ENCODE data around the gene DGKA.
A peak's percentile ranks its signal among the peaks of the same experiment; 100 is the strongest.
"Not testable (repeated sequence)": the region's sequence is repeated elsewhere in the genome, so short reads cannot be mapped to it uniquely, and the experiment has no call there.

Gene DGKA

DNA sequence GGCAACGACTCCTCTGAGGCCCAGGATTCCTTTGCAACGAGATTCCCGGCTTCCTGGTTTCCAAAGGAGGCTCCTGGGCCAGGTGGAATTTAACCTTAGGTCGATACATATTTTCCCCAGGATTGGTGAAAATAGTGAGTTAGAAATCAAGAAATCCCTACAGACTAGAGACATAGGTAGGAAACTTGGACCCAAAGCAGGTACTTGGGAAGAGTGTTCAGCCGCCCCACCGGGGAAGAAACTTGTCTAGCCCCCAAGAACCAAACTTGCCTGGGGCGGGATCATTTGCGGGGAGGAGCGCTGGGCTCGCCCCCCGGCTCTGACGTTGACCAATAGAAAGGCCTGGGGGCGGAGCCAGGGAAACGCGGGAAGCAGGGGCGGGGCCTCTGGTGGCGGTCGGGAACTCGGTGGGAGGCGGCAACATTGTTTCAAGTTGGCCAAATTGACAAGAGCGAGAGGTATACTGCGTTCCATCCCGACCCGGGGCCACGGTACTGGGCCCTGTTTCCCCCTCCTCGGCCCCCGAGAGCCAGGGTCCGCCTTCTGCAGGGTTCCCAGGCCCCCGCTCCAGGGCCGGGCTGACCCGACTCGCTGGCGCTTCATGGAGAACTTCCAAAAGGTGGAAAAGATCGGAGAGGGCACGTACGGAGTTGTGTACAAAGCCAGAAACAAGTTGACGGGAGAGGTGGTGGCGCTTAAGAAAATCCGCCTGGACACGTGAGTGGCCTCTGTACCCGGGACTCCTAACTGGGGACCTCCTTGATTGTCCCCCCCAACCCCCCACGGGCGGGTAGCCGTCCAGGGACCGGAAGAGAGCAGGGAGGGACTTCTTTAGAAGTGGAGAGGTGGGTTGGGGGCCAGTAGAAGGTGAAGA is 35.7 kb downstream of the DGKA start, which contains the start of gene CDK2:
CDK2 (plus strand) TSS at position 423 of the 874 bp plus-strand sequence; CDS start at position 602, 179 bp downstream.
- peak; percentile 86 for DNase-seq (ENCODE audit: low spot score)

DNA sequence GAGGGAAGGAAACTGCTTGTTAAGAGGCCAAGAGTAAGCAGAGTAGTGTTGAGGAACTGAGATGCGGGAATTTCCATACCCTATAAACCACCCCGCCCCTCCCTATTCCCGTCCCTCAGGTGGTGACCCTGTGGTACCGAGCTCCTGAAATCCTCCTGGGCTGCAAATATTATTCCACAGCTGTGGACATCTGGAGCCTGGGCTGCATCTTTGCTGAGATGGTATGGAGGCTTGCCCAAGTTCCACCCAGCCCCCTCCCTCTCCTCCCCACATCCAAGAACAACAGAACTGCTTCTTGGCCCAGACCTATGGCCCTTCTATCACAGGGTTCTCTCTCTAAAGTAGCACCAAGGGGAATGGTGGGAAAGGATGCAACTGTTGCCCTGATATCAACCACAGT is 38.4 kb downstream of the DGKA start:
- no peak for DNase-seq (ENCODE audit: low spot score)

DNA sequence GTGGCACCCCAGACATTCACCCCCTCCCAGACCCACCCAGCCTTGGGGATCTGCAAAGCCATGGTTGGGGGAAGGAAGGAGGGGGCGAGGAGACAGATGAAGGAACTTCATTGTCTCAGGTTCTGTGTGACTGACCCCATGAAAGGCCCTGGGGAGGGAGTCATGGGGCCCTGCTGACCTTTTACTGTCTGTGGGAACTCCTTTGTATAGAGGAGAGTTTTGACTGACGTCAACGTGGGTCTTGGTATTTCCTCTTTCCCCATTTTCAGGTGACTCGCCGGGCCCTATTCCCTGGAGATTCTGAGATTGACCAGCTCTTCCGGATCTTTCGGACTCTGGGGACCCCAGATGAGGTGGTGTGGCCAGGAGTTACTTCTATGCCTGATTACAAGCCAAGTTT is 39.8 kb downstream of the DGKA start:
- no peak for DNase-seq (ENCODE audit: low spot score)

DNA sequence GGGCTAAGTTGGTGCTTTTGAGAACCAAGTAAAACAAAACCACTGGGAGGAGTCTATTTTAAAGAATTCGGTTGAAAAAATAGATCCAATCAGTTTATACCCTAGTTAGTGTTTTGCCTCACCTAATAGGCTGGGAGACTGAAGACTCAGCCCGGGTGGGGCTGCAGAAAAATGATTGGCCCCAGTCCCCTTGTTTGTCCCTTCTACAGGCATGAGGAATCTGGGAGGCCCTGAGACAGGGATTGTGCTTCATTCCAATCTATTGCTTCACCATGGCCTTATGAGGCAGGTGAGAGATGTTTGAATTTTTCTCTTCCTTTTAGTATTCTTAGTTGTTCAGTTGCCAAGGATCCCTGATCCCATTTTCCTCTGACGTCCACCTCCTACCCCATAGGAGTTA is 41.1 kb downstream of the DGKA start:
- peak; percentile 57 for DNase-seq (ENCODE audit: low spot score)

DNA sequence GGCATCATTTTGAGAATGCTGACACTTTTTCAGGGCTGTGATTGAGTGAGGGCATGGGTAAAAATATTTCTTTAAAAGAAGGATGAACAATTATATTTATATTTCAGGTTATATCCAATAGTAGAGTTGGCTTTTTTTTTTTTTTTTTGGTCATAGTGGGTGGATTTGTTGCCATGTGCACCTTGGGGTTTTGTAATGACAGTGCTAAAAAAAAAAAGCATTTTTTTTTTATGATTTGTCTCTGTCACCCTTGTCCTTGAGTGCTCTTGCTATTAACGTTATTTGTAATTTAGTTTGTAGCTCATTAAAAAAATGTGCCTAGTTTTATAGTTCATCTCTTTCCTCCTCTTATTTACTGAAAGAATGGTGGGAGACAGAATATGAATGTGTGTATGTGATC is 41.5 kb downstream of the DGKA start:
- no peak for DNase-seq (ENCODE audit: low spot score)

DNA sequence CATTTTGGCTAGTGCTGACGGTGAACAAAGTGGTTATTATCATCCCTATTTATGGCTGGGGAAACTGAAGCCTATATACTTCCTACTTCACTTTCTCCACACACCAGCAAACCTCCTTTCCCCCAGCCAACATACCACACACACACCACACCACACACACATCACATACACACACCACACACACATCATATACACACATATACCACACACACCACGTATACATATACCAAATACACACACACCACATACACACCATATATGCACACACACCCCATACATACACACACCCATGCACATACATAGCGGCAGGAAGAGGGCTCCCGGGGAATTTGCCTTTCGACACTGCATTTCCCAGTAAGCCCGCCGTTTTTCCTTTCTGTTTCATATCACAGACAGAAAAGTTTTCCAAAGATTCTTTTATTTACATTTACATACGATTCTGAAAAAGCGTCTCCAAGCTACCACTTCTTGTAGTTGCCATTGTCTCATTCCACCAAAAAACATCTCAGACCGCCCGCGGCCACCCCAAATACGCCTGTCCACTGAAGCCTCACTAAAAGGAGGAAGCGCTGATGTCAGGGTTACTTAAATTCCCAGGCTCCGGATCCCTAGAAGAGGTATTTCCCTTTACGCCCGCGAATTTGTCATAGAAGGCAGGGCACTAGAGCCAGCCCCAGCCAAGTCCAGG is 42.1 kb downstream of the DGKA start:
- peak; percentile 55 for DNase-seq (ENCODE audit: low spot score)

DNA sequence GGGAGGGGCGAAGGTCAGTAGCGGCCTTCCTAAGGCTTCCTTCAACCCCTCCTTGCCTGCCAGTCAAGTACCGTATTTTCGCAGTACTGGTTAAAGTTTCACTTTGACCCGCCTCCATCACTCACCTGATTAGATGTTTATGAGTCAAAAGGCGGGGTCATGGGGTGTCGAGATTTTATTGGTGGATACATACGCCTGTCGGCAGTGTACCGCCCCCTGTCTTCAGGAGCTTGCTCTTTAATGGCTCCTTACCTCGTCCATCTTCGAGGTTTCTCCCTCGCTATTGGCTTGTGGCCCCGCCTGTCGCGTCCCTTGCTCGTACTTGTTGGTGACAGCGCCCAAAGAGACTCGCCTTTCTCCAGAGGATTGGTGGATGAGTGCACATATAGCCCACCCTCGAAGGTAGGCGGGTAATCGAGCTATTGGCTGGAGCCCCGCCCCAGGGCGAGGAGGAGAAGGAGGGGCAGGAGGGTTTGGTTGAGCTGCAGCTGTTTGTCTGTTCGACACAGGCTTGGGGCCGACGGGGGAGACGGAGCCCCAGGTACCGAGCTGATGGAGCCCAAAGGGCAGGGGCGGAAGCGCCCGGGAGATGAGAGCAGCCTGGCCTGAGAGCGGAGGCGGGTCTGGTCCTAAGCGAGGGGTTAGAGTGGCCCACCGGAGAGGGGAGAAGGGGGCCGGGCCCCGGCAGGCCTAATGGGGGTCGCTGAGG is 42.8 kb downstream of the DGKA start, which contains the start of gene RAB5B:
RAB5B (plus strand) TSS at position 480 of the 709 bp plus-strand sequence. CDS start 12,883 bp downstream, outside the sequence.
- DNase-seq (ENCODE audit: low spot score) = peak; percentile 100

DNA sequence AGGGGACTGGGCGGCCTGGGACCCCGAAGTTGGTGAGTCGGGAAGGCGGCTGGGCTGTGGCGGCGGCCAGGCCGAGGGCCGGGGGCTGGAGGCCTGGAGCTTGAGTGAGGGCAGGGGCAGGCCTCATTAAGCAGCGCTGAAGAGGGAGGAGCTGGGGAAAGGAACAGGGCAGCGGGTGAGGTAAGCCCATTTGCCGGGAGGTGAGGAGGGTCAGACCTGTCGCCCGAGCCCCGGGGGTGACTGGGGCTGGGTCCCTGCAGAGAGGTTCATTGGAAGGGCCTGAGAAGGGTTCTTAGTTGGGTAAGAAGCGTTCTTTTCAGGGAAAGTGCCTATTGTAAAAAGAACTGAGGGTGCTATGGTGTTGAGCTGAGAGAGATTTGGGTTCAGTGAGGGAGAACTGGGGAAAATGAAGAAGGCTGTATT is 43.4 kb downstream of the DGKA start:
- DNase-seq (ENCODE audit: low spot score) = peak; percentile 61

DNA sequence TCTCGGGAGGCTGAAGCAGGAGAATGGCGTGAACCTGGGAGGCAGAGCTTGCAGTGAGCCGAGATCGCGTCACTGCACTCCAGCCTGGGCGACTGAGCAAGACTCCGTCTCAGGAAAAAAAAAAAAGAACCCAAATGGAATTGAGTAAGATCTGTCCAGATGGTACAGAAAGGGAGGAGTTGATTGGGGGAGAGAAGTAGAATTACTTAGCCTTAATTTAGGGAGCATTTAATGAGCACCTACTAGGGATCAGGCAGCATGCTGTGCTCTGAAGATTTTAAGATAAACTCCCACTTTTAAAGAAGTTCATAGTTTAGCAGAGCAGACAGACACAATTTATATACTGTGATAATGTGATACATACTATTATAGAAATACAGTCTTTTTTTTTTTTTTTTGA is 47.4 kb downstream of the DGKA start:
- no peak for DNase-seq (ENCODE audit: low spot score)

DNA sequence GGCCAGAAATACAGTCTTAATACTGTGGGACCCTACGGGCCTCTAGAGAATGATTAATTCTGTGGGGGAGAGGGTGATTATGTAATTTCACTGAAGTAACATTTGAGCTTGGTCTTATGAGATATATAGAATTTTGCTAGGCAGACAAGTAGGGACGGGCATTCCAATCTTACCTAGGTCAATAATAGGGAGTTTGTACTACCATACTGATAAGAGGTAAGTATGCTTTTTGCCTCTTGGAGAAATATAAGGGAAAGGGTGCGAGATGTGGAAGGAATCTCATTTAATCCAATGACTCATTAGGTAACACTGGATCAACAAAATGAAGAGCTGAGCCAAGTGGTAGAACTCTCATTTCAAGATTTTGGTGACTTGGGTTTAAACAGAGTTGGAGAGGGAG is 48.1 kb downstream of the DGKA start:
- no peak for DNase-seq (ENCODE audit: low spot score)

DNA sequence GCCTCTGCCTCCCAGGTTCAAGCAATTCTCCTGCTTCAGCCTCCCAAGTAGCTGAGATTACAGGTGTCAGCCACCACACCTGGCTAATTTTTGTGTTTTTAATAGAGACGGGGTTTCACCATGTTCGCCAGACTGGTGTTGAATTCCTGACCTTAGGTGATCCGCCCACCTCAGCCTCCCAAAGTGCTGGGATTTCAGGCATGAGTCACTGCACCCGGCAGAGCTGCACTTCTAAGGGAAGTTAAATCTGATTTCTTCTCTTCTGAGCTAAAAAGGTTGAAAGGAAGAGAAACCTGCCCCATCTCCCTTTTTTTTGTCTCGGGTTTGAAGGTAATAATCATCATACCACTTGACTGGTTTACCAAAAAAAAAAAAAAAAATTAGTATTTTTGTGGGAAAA is 50.9 kb downstream of the DGKA start:
- not testable (repeated sequence) for DNase-seq (ENCODE audit: low spot score)

DNA sequence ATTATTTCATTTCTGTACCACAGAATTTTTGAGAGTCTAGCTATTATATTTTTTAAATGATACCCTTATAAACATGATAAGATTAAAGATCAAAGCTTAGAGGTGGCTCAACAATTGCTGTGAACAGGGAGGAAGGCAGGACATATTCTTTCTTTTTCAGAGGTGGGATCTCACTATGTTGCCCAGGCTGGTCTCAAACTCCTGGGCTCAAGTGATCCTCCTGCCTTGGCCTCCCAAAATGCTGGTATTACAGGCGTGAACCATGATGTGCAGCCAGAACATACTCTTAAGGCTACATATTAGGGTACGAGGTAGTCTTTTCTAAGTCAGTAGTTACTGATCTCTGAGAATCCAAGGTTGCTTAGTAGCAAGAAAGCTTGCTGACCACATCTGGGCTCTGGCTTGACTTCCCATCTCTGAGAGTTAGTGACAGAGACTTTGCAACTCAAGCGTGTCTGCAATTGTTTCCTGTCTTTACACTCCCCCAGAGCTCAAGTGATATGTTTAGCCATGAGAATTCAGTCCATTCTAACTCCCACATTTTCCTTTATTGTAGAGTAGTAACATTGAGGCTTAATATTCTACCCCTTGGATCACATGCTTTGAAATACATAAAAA is 51.5 kb downstream of the DGKA start:
- no peak for DNase-seq (ENCODE audit: low spot score)

DNA sequence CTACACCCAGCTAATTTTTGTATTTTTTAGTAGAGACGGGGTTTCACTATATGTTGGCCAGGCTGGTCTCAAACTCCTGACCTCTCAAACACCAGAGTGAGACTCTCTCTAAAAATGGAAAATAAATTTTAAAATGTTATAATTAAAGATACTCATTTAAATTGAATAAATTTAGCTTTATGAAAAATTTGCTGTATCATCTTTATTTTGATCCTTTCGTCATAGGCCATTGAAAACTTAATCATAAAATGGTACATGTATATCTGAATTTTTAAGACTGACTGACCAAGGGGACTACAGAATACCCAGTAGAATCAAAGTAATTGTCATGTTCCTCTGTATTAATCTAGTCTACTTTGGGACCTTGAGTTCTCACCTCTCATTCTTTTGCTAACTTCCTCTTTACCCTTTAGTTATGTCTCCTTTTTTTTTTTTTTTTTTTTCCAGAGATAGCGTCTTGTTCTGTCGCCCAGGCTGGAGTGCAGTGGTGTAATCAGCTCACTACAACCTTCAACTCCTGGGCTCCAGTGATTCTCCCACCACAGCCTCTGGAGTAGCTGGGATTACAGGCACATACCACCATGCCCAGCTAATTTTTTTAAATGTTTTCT is 52.4 kb downstream of the DGKA start:
- DNase-seq (ENCODE audit: low spot score) = no peak

DNA sequence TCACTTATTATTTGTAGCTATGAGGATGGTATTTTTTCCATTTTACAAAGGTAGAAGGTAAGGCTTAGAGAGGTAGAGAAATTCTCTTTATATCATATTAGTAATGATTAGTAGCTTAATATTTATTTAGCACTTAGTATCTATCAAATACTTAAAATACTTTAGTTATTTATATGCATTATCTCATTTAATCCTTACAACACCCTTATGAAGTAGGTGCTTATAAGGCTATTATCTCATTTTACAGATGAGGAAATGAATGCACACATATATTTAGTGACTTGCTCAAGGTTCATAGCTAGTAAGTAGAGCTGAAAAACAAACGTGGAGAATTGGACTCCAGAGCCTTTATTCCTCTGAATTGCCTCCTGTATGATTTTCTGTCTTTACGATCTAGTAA is 53.9 kb downstream of the DGKA start:
- DNase-seq (ENCODE audit: low spot score) = no peak

DNA sequence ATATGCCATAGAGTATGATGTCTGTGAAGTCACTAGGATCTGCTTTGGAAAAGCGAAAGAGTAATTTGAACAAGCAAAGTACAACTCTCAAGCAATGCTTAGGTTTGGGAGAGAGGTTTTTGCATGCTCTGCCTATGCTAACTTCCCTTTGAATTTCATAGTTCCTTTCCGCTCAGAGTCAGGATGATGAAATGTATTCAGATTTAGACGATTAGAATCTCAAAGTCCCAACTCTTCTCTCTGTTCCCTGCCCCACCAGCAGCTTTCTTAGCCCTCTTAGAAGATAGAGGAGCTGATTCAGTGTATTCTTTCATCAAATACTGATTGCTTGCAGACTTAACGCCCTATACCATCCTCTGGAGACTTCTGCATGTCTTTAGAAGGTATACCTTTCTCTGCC is 54.4 kb downstream of the DGKA start:
- no peak for DNase-seq (ENCODE audit: low spot score)

DNA sequence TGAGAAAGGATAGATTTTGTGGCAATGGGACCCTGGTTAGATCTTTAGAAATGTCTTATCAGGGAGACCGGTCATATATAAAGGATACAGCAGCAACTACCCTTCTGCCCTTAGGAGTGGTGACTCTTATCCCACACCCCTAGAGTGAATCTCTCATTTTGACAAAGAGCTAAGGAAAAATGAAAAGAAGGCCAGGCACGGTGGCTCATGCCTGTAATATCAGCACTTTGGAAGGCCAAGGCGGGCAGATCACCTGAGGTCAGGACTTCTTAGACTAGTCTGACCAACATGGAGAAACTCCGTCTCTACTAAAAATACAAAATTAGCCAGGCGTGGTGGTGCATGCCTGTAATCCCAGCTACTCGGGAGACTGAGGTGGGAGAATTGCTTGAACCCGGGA is 55.0 kb downstream of the DGKA start:
- not testable (repeated sequence) for DNase-seq (ENCODE audit: low spot score)

DNA sequence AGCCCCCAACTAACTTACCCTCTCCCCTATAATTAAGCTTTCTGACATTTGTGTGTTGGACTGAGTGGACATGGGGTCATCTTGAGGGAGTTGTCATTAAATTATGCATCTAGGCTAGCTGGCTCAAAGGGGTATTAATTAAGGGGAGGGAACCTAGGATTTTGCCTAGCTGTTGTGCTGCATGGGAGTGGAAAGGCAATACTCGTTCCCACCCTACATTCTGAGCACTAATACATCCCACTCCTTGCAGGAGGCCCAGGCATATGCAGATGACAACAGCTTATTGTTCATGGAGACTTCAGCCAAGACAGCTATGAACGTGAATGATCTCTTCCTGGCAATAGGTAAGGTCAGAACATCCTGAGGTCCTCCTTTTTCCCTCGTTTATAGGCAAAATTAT is 60.1 kb downstream of the DGKA start:
- no peak for DNase-seq (ENCODE audit: low spot score)

DNA sequence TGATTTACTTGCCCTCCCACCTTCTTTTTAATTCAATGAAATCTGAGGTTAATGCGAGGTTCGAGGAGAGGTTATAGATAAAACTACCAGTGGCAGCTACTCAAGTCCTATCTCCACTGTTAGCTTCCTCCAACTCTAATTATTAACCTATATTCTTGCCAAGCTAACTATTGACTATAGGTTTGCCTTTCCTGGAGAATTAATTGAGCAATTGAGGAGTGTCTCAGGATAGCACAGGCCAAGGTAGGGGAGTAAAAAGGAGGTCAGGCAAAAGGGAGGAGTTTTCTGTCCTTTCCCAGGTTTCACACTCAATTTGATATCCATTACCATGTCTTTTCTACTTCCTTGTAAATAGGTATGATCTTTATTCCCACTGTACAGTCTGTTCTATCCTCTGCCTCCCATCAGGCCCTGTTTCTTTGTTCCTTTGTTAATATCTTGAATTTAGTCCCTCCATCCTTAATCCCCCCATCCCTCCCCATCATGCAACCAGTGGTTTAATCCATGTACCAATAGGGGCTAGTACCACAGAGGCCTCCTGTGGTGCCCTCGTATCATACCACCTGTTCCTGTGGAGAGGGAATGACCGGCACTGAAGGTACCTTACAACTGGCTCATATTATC is 62.4 kb downstream of the DGKA start:
- no peak for DNase-seq (ENCODE audit: low spot score)

DNA sequence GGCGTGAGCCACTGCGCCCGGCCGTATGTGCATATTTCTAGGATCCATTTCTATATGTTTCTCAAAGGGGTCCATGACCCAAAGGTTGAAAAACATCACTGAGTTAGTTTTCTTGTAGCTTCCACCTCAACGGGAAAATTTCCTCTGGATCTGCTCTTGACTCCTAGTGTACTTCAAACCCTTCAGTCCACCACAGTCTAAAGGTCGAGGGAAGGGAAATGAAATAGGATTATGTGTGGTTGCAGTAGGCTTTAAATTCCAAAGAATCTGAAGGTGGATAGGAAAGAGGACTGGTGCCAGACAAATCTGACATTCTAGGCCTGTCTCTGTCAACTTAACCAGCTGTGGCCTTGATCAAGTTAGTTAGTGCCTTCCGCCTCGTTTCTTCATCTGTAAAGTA is 64.4 kb downstream of the DGKA start:
- no peak for DNase-seq (ENCODE audit: low spot score)

DNA sequence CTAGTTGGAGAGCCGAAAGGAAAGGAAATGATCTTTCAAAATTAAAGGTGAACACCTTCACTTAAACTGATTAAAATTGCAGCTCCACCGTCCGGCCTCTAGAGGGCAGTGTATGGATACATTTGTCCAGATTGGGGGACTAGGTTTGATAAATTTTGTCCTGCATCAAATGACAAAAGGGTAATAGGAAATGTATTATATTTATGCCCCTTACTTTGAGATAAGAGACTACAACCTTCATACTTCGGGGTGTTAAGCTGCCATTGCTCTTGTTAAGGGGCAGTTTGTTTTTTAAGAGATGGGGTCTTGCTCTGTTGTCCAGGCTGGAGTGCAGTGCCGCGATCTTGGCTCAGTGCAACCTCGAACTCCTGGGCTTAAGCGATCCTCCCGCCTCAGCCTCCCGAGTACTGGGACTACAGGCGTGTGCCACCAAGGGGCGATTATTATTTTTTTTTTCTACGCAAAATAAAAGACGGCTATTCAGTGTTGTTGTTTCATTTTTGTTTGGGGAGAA is 65.3 kb downstream of the DGKA start:
- peak; percentile 83 for DNase-seq (ENCODE audit: low spot score)
